ENCODE measurements around the gene NEUROD1.
"Not testable (repeated sequence)": the region's sequence is repeated elsewhere in the genome, so short reads cannot be mapped to it uniquely, and the experiment has no call there.

- not testable (repeated sequence) for TF ChIP-seq EZH2phosphoT487, EZH2 (IDR thresholded peaks at IDR 0.05)
Measured at GRCh38 chr2:181711051-181711450, 30.7 kb upstream of the NEUROD1 start.

Measured in neural progenitor cell (in vitro differentiated cells).